Trophoblast cell (in vitro differentiated cells and primary cell): ENCODE measurements around the gene CDX2.

Source experiments
- DNase-seq, 2 donors: peaks; one replicate each; pipeline ENCODE4 v3.0.0-alpha.2; 2016
- H2AFZ ChIP-seq: 2 replicates; pipeline ENCODE4 v1.6.1; 2013; ENCODE audit warnings: low read length, moderate library complexity, mild to moderate bottlenecking; ENCODE audit not compliant: insufficient read depth, poor library complexity
- H2AK5ac ChIP-seq: 2 replicates; pipeline ENCODE4 v1.6.1; 2013; ENCODE audit warnings: mild to moderate bottlenecking, low read length
- H2BK120ac ChIP-seq: 2 replicates; pipeline ENCODE4 v1.6.1; 2013; ENCODE audit warnings: low read length, mild to moderate bottlenecking, moderate library complexity; ENCODE audit not compliant: insufficient read depth, poor library complexity
- H2BK12ac ChIP-seq: 2 replicates; pipeline ENCODE4 v1.6.1; 2013; ENCODE audit warnings: mild to moderate bottlenecking, low read length, moderate library complexity
- H2BK5ac ChIP-seq: 2 replicates; pipeline ENCODE4 v1.6.1; 2013; ENCODE audit warnings: low read length, low read depth, moderate library complexity, mild to moderate bottlenecking; ENCODE audit not compliant: poor library complexity
- H3K14ac ChIP-seq: 2 replicates; pipeline ENCODE4 v1.6.1; 2013; ENCODE audit warnings: mild to moderate bottlenecking, low read length
- H3K18ac ChIP-seq: 2 replicates; pipeline ENCODE4 v1.6.1; 2013; ENCODE audit warnings: mild to moderate bottlenecking, low read length
- H3K23ac ChIP-seq: 2 replicates; pipeline ENCODE4 v1.6.1; 2013; ENCODE audit warnings: low read length
- H3K27ac ChIP-seq: 2 replicates; pipeline ENCODE4 v1.5.1; 2013; ENCODE audit warnings: low read depth, mild to moderate bottlenecking, inconsistent platforms, low read length, moderate library complexity
- H3K27me3 ChIP-seq: 2 replicates; pipeline ENCODE4 v1.6.1; 2013; ENCODE audit warnings: inconsistent platforms, mild to moderate bottlenecking, low read length, moderate library complexity; ENCODE audit not compliant: insufficient read depth
- H3K36me3 ChIP-seq, 2 experiments: 1 replicate in 1 of 2; 2 replicates in 1 of 2; pipeline ENCODE4 v1.6.1; 2013; ENCODE audit warnings: low read length in 2 of 2, mild to moderate bottlenecking in 2 of 2, moderate library complexity in 1 of 2; ENCODE audit not compliant: insufficient read depth in 2 of 2, control insufficient read depth in 1 of 2
- H3K4ac ChIP-seq: 2 replicates; pipeline ENCODE4 v1.6.1; 2013; ENCODE audit warnings: low read depth, mild to moderate bottlenecking, low read length, moderate library complexity
- H3K4me1 ChIP-seq, 2 experiments: 1 replicate in 1 of 2; 2 replicates in 1 of 2; pipeline ENCODE4 v1.6.1; 2013; ENCODE audit warnings: low read length in 2 of 2, mild to moderate bottlenecking in 2 of 2, moderate library complexity in 1 of 2; ENCODE audit not compliant: insufficient read depth in 2 of 2, control insufficient read depth in 1 of 2
- H3K4me2 ChIP-seq: 2 replicates; pipeline ENCODE4 v1.6.1; 2013; ENCODE audit warnings: inconsistent platforms, mild to moderate bottlenecking, low read length, moderate library complexity
- H3K4me3 ChIP-seq: 2 replicates; pipeline ENCODE4 v1.5.1; 2013; ENCODE audit warnings: mild to moderate bottlenecking, low read depth, low read length, inconsistent platforms
- H3K79me1 ChIP-seq: one replicate; pipeline ENCODE4 v1.6.1; 2013; ENCODE audit warnings: low read length
- H3K79me2 ChIP-seq: 2 replicates; pipeline ENCODE4 v1.6.1; 2013; ENCODE audit warnings: low read length, mild to moderate bottlenecking; ENCODE audit not compliant: control insufficient read depth, insufficient read depth, poor library complexity
- H3K9ac ChIP-seq: 2 replicates; pipeline ENCODE4 v1.6.1; 2013; ENCODE audit warnings: mild to moderate bottlenecking, low read length
- H3K9me3 ChIP-seq: 2 replicates; pipeline ENCODE4 v1.6.1; 2013; ENCODE audit warnings: low read depth, mild to moderate bottlenecking, control low read depth, inconsistent platforms, low read length; ENCODE audit not compliant: insufficient read depth
- H4K12ac ChIP-seq: 2 replicates; pipeline ENCODE4 v1.6.1; 2013; ENCODE audit warnings: low read depth, mild to moderate bottlenecking, low read length, moderate library complexity
- H4K8ac ChIP-seq: 2 replicates; pipeline ENCODE4 v1.6.1; 2013; ENCODE audit warnings: low read depth, mild to moderate bottlenecking, low read length, moderate library complexity
- H4K91ac ChIP-seq: one replicate; pipeline ENCODE4 v1.6.1; 2013; ENCODE audit warnings: low read depth, mild to moderate bottlenecking, low read length, moderate library complexity
- WGBS: extraction: QIAGEN DNeasy Blood & Tissue Kit; methylation state at CpG from one replicate; pipeline ENCODE4 v1.1.7; 2013; ENCODE audit warnings: missing lambda C conversion rate; ENCODE audit not compliant: insufficient read length, insufficient coverage; ENCODE audit errors: extremely low coverage; 5-methylcytosine and 5-hydroxymethylcytosine counted together

The CDX2 gene

DNA sequence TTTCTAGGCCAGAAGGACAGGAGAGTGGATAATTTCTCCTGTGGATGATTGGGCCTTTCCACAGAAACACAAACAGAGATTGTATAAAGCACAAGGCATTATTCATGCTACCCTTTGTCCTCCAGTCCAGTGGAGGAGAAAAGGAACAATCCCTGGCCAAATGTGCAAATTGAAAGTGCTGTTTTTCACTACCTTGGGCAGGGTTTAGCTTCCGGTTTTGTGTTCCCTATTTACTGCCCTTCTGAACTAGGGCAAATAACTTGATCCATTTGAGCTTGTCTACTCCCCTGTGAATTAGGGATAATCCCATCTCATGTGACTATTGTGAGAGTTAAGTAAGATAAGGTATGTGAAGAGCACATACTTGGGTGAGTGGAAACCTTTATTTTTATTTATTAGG lies 36.0 kb downstream of the CDX2 start:
- H3K4me1 ChIP-seq = no peaks in the 10 kb centered on the region
- no peak overlapping the region for H2BK12ac ChIP-seq
- no peak overlapping the region for H4K8ac ChIP-seq
- no peak overlapping the region for H3K9ac ChIP-seq
- peaks cover 34% of the 10 kb centered on the region for H3K27me3 ChIP-seq
- no peak overlapping the region for H3K14ac ChIP-seq
- peaks cover 4% of the 10 kb centered on the region for H3K9me3 ChIP-seq
- no peak overlapping the region for H4K12ac ChIP-seq
- H3K18ac ChIP-seq = no peak overlapping the region
- no peak overlapping the region for H2BK120ac ChIP-seq
- no peak overlapping the region for H2BK5ac ChIP-seq
- H3K27ac ChIP-seq = no peak overlapping the region
- no peak overlapping the region for H4K91ac ChIP-seq
- H3K4me3 ChIP-seq = no peak overlapping the region
- H3K79me1 ChIP-seq = no peaks in the 10 kb centered on the region
- no peak overlapping the region for H2AK5ac ChIP-seq
- H3K23ac ChIP-seq = no peak overlapping the region
- DNase-seq = no peak
- WGBS = no CpG with 5 or more reads among the region's 1 CpG
- no peak overlapping the region for H3K4ac ChIP-seq
- H2AFZ ChIP-seq = no peak overlapping the region
- H3K4me2 ChIP-seq = no peak overlapping the region
- no peaks in the 10 kb centered on the region for H3K79me2 ChIP-seq
- no peaks in the 10 kb centered on the region for H3K36me3 ChIP-seq

DNA sequence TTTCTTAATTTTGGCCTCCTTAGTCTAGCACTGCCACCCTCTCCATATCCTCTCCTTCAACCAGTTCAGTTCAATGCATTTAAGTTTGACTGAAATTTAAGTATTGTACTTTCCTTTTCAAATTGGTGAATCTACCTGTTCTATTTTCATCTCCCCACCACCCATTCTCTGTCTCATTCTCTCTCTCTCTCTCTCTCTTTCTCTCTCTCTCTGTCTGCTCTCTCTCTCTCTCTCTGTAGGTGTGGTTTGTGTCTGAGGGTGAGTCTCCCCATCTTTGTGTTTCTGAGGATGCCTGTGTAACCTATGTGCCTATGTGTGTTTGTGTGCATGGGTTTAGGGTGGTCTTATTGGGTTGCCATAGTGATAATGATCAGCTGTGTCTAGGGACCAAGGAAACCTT lies 39.2 kb downstream of the CDX2 start:
- no peak overlapping the region for H3K23ac ChIP-seq
- H4K8ac ChIP-seq = no peak overlapping the region
- H3K18ac ChIP-seq = no peak overlapping the region
- H3K4ac ChIP-seq = no peak overlapping the region
- H3K4me3 ChIP-seq = no peak overlapping the region
- H4K91ac ChIP-seq = no peak overlapping the region
- H3K4me1 ChIP-seq = no peaks in the 10 kb centered on the region
- H3K27ac ChIP-seq = no peak overlapping the region
- H3K79me1 ChIP-seq = no peaks in the 10 kb centered on the region
- H2AK5ac ChIP-seq = no peak overlapping the region
- no peak overlapping the region for H2AFZ ChIP-seq
- no peak overlapping the region for H2BK12ac ChIP-seq
- H3K14ac ChIP-seq = no peak overlapping the region
- H3K36me3 ChIP-seq = no peaks in the 10 kb centered on the region
- no peak overlapping the region for H3K9ac ChIP-seq
- H2BK120ac ChIP-seq = no peak overlapping the region
- no peak overlapping the region for H4K12ac ChIP-seq
- H3K79me2 ChIP-seq = no peaks in the 10 kb centered on the region
- H3K27me3 ChIP-seq = peaks cover 64% of the 10 kb centered on the region
- peaks cover 12% of the 10 kb centered on the region for H3K9me3 ChIP-seq
- no peak for DNase-seq
- no peak overlapping the region for H3K4me2 ChIP-seq
- no peak overlapping the region for H2BK5ac ChIP-seq

DNA sequence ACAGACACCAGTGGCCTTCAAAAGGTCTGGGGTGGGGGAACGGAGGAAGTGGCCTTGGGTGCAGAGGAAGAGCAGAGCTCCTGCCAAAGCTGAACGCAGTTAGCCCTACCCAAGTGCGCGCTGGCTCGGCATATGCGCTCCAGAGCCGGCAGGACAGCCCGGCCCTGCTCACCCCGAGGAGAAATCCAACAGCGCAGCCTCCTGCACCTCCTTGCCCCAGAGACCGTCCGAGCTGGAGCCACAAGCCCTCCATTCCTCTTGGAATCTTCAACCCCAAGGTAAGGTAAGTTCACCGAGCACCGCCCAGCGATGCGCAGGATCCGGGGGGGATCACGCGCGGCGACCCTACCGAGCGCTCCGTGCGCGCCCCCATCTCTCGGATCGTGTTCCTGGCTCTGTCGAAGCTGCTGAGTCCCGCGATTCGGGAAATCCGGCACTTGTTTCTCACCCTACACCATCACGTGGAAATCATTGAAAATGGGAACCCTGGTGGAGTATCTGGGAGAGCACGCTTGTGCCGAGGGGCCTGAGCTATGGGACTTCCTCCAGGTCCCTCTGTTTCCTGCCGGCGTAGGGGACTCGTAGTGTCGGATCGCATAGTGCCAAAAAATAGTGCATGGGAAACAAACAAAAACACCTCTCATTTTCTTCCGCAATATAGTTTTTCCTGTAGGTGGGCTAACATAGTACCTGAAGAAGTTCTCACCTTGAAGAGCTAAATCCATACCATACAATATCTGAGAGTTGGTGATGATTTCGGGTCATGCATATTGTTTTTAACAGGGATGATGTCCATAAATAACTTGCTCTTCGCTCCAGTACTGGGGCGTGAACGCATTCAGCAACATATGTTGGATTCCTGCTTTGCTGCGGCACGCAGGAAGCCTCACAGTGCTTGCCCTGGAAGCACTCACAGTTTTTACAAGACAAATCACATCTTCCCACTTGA lies 40.0 kb downstream of the CDX2 start:
- no peaks in the 10 kb centered on the region for H3K79me1 ChIP-seq
- no peak overlapping the region for H3K4me3 ChIP-seq
- no peak overlapping the region for H4K12ac ChIP-seq
- no peak overlapping the region for H3K4ac ChIP-seq
- no CpG with 5 or more reads among the region's 48 CpGs for WGBS
- peaks cover 14% of the 10 kb centered on the region for H3K9me3 ChIP-seq
- H3K4me2 ChIP-seq = no peak overlapping the region
- H3K27me3 ChIP-seq = peaks cover 72% of the 10 kb centered on the region
- no peak overlapping the region for H3K9ac ChIP-seq
- DNase-seq = no peak
- no peak overlapping the region for H2BK12ac ChIP-seq
- H3K18ac ChIP-seq = no peak overlapping the region
- no peaks in the 10 kb centered on the region for H3K79me2 ChIP-seq
- no peak overlapping the region for H4K91ac ChIP-seq
- no peak overlapping the region for H3K23ac ChIP-seq
- H4K8ac ChIP-seq = no peak overlapping the region
- no peak overlapping the region for H3K14ac ChIP-seq
- H3K36me3 ChIP-seq = no peaks in the 10 kb centered on the region
- no peak overlapping the region for H3K27ac ChIP-seq
- peaks cover 0 to 3% of the 10 kb centered on the region in 2 experiments for H3K4me1 ChIP-seq
- H2BK5ac ChIP-seq = no peak overlapping the region
- no peak overlapping the region for H2AK5ac ChIP-seq
- no peak overlapping the region for H2AFZ ChIP-seq
- no peak overlapping the region for H2BK120ac ChIP-seq

DNA sequence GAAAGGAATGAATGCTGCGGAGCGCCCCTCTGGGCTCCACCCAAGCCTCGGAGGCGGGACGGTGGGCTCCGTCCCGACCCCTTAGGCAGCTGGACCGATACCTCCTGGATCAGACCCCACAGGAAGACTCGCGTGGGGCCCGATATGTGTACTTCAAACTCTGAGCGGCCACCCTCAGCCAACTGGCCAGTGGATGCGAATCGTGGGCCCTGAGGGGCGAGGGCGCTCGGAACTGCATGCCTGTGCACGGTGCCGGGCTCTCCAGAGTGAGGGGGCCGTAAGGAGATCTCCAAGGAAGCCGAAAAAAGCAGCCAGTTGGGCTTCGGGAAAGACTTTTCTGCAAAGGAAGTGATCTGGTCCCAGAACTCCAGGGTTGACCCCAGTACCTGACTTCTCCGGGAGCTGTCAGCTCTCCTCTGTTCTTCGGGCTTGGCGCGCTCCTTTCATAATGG lies 40.7 kb downstream of the CDX2 start:
- Histone ChIP-seq H3K27me3 (peaks cover 75% of the 10 kb centered on the region), H4K8ac (no peak overlapping the region), H3K4ac (no peak overlapping the region), H2BK12ac (no peak overlapping the region), H3K79me2 (no peaks in the 10 kb centered on the region), H3K9ac (no peak overlapping the region), H3K36me3 (no peaks in the 10 kb centered on the region), H3K27ac (no peak overlapping the region), H4K91ac (no peak overlapping the region), H2BK5ac (no peak overlapping the region), H2AFZ (no peak overlapping the region), H2AK5ac (no peak overlapping the region), H3K18ac (no peak overlapping the region), H3K23ac (no peak overlapping the region), H3K79me1 (no peaks in the 10 kb centered on the region), H3K14ac (no peak overlapping the region), H3K4me3 (no peak overlapping the region), H3K4me1 (peaks cover 0 to 3% of the 10 kb centered on the region in 2 experiments), H2BK120ac (no peak overlapping the region), H4K12ac (no peak overlapping the region), H3K4me2 (no peak overlapping the region), H3K9me3 (peaks cover 14% of the 10 kb centered on the region)
- no CpG with 5 or more reads among the region's 26 CpGs for WGBS
- DNase-seq = no peak
